ENCODE data around the gene FBXW5. TPM values are rescaled to one million over a fixed set of nuclear protein-coding genes. Genes with fewer than 3 reads are reported as not detected.

The FBXW5 gene
- total RNA-seq, 4 donors from 2014 or later = 329 to 469 (median 435) TPM

DNA sequence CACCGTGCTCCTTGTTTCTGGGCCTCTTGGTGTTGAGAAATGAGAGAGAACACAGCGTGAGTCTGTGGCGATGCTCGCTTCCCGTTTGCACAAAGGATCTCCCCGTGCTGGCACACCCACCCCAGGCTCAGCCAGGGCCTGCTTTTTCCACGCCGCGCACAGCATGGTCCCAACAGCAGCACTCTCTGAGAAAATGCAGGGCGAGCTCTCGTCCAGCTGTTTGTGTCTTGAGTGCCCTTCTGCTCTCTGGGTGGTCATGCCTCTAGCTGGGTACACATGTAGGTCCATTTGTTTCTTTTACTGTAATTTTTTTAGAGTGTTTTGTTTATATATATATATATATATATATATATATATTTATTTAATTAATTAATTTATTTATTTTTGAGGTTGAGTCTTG, 26.6 kb downstream of the FBXW5 start:
- Histone ChIP-seq H3K27me3 (no peaks in the 10 kb centered on the region), H3K9me3 (no peaks in the 10 kb centered on the region), H3K4me1 (peaks cover 0 to 4% of the 10 kb centered on the region in 2 donors), H3K27ac (no peak overlapping the region), H3K36me3 (peaks cover 0 to 36% of the 10 kb centered on the region in 2 donors), H3K4me3 (no peak overlapping the region)
- in situ Hi-C loops (cut with MboI; ENCODE audit: low sequenced_read_pairs in 4 of 4) = no loop called here
- intact Hi-C loops (cut with DNase I; ENCODE audit: low total_unique reads) = no loop called here
- TF ChIP-seq POLR2A (IDR thresholded peaks at IDR 0.05) = no peak
- TF ChIP-seq, protein P1, sequence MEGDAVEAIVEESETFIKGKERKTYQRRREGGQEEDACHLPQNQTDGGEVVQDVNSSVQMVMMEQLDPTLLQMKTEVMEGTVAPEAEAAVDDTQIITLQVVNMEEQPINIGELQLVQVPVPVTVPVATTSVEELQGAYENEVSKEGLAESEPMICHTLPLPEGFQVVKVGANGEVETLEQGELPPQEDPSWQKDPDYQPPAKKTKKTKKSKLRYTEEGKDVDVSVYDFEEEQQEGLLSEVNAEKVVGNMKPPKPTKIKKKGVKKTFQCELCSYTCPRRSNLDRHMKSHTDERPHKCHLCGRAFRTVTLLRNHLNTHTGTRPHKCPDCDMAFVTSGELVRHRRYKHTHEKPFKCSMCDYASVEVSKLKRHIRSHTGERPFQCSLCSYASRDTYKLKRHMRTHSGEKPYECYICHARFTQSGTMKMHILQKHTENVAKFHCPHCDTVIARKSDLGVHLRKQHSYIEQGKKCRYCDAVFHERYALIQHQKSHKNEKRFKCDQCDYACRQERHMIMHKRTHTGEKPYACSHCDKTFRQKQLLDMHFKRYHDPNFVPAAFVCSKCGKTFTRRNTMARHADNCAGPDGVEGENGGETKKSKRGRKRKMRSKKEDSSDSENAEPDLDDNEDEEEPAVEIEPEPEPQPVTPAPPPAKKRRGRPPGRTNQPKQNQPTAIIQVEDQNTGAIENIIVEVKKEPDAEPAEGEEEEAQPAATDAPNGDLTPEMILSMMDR (IDR thresholded peaks at IDR 0.05 in 4 of 5, conservative IDR thresholded peaks at IDR 0.05 in 1 of 5) = no peak
- DNase-seq (no peak), ATAC-seq (no peak)

DNA sequence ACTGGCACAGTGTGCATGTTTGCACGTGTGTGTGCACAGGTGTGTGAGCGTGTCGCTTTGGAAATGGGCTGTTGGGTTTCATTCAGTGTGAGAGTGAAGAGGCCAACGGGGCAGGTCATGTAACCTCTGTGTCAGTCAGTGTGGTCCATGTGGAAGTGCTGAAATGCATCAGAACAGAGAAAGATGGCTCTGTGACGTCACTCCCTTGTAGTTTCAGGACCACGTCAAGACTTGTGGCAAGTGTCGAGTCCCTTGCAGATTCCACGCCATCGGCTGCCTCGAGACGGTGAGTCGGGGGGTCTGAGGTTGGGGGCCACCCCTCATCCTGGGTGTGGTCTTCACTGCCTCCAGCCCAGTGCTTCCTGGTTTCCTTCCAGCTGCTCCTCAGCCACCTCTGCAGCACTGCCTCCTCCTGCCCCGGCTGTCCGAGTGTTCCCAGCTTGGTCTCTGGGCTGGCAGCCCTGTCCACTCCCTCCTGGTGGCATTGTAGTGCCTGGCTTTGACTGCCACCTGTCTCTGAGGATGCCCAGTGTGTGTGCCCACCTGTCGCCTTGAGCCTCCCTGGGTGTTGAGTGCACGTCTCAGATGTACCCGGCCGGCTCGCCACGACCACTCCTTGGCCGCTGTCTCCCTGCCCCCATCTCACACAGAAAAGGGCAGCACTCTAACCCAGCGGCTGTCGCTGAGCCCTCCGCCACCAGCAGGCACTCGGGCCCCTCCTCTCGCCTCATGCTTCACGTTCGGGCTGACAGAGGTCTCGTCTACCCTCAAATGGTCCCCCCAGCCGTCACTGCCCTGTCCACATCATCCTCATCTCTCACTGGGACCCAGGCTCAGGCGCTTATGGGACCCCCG, 28.0 kb downstream of the FBXW5 start:
- peaks cover 0 to 39% of the 10 kb centered on the region in 2 donors for H3K36me3 ChIP-seq
- DNase-seq (no peak), ATAC-seq (no peak)
- H3K27ac ChIP-seq = no peak overlapping the region
- intact Hi-C loops (cut with DNase I; ENCODE audit: low total_unique reads) (no loop called here), in situ Hi-C loops (cut with MboI; ENCODE audit: low sequenced_read_pairs in 4 of 4) (no loop called here)
- H3K27me3 ChIP-seq = no peaks in the 10 kb centered on the region
- no peaks in the 10 kb centered on the region for H3K9me3 ChIP-seq
- no peak overlapping the region for H3K4me3 ChIP-seq
- TF ChIP-seq POLR2A (IDR thresholded peaks at IDR 0.05) = no peak
- TF ChIP-seq, protein P1 (IDR thresholded peaks at IDR 0.05 in 4 of 5, conservative IDR thresholded peaks at IDR 0.05 in 1 of 5) = no peak
- no peaks in the 10 kb centered on the region for H3K4me1 ChIP-seq

DNA sequence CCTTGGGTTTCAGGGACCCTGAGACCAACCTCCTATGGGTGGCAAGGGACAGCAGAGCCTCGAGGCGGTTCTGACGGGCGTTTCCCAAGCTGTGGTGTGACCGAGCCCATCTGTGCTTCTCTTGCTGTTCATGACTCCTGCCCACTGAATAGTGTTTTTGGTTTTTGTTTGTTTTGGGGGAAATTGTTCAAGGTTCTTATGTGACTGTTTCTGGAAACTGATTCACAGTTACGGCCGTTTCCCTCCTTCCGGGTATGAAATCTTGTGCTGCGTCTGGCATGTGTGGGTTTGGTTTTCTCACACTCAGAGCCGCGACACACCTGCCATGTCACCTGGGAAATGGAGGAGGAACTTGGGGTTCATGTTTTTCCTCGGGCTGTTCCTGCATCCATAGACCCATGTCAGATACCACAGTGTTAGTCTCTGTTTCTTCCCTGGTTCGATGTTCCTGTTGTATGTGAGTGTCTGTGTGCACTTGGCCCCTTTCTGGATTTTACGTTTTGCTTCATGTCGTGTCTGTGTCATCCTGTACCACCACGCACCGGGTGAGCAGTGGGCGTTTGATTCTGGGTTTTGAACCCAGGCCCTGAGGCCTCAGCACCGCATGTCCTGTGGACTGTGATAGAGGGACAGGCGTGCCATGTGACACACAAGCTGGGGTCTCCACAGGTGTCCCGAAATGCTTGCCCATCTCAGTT, 28.8 kb downstream of the FBXW5 start:
- intact Hi-C loops (cut with DNase I; ENCODE audit: low total_unique reads) (no loop called here), in situ Hi-C loops (cut with MboI; ENCODE audit: low sequenced_read_pairs in 4 of 4) (no loop called here)
- H3K36me3 ChIP-seq = peaks cover 0 to 35% of the 10 kb centered on the region in 2 donors
- no peaks in the 10 kb centered on the region for H3K4me1 ChIP-seq
- no peak for ATAC-seq
- H3K4me3 ChIP-seq = no peak overlapping the region
- no peak for TF ChIP-seq POLR2A (IDR thresholded peaks at IDR 0.05)
- TF ChIP-seq, protein P1 (IDR thresholded peaks at IDR 0.05 in 4 of 5, conservative IDR thresholded peaks at IDR 0.05 in 1 of 5) = no peak
- no peak for DNase-seq
- H3K27ac ChIP-seq = no peak overlapping the region
- H3K9me3 ChIP-seq = no peaks in the 10 kb centered on the region
- no peaks in the 10 kb centered on the region for H3K27me3 ChIP-seq

DNA sequence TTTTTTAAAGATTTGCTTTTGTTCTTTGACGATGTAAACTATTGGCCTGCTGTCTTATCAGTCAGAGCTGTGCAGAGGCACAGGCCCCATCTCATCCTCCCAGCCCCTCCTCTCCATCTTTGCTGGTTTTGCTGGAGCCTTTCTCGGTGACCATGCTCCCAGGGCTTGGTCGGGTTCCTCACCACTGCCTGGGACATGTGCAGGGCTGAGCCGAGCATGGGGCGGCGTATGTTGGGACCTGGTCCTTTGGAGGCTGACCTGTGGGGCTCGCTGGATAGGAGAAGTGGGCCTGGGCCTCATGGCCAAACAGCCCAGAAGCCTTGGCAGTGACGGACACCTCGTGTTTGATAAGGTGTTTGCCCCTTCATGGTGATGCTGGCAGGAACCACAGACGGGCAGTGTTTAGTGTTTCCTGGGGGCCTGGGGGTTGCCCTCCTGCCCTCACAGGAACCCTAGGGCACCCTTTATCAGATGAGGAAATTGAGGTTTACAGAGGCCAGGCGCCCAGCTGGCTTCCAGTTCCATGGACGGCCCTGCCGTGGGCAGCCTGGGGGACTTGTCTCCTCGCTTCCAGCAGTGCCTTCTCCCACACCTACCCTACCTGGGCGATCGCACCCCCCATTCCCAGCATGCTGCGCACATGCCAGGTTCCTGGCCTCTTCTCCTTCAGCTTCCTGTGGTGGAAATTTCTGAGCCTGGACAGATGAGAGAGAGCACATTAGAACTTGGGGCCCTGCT, 30.7 kb downstream of the FBXW5 start:
- ATAC-seq (no peak), DNase-seq (no peak)
- in situ Hi-C loops (cut with MboI; ENCODE audit: low sequenced_read_pairs in 4 of 4) (no loop called here), intact Hi-C loops (cut with DNase I; ENCODE audit: low total_unique reads) (no loop called here)
- no peaks in the 10 kb centered on the region for H3K4me1 ChIP-seq
- no peaks in the 10 kb centered on the region for H3K27me3 ChIP-seq
- no peak overlapping the region for H3K27ac ChIP-seq
- TF ChIP-seq, protein P1 (IDR thresholded peaks at IDR 0.05 in 4 of 5, conservative IDR thresholded peaks at IDR 0.05 in 1 of 5) = no peak
- no peak for TF ChIP-seq POLR2A (IDR thresholded peaks at IDR 0.05)
- H3K36me3 ChIP-seq = peaks cover 0 to 43% of the 10 kb centered on the region in 2 donors
- H3K9me3 ChIP-seq = no peaks in the 10 kb centered on the region
- H3K4me3 ChIP-seq = no peak overlapping the region
